HepG2 (cell line): ENCODE data around the gene AFF1. TPM values are rescaled to one million over a fixed set of nuclear protein-coding genes. Genes with fewer than 3 reads are reported as not detected.
A peak's percentile ranks its signal among the peaks of the same experiment; 100 is the strongest.

Experiments
- ATF4 ChIP-seq, 2 experiments: fragments of 450-650 bp in 1 of 2; sonication (generic) in 1 of 2; formaldehyde crosslinking; IDR thresholded peaks; 2 replicates each; pipeline versions ENCODE4 v1.5.0 to v1.8.0; 2020 to 2022; ENCODE audit warnings: mild to moderate bottlenecking in 1 of 2, missing genetic modification reagents in 1 of 2
- ATF5 ChIP-seq: sonication (generic); formaldehyde crosslinking; IDR thresholded peaks from 2 replicates; pipeline ENCODE4 v1.4.0; 2020; ENCODE audit warnings: mild to moderate bottlenecking, low read depth, missing genetic modification reagents
- BRD4 ChIP-seq: sonication (generic); formaldehyde crosslinking; IDR thresholded peaks from 2 replicates; pipeline ENCODE4 v1.4.0; 2020; ENCODE audit warnings: missing genetic modification reagents
- CREM ChIP-seq, 2 experiments: sonication (generic) in 1 of 2; formaldehyde crosslinking in 1 of 2; IDR thresholded peaks; 2 replicates each; pipeline versions ENCODE4 v1.4.0 to v1.6.1; 2016 to 2020; ENCODE audit warnings: antibody characterized with exemption in 1 of 2, mild to moderate bottlenecking in 1 of 2, missing genetic modification reagents in 1 of 2
- FOSL2 ChIP-seq: sonication (generic); formaldehyde crosslinking; IDR thresholded peaks from 2 replicates; pipeline ENCODE4 v1.4.0; 2020; ENCODE audit warnings: missing genetic modification reagents
- HOXA3 ChIP-seq: sonication (generic); formaldehyde crosslinking; IDR thresholded peaks from 2 replicates; pipeline ENCODE4 v1.5.0; 2020; ENCODE audit warnings: missing genetic modification reagents
- PRDM4 ChIP-seq: sonication (generic); formaldehyde crosslinking; IDR thresholded peaks from 2 replicates; pipeline ENCODE4 v1.9.0; 2021; ENCODE audit warnings: missing genetic modification reagents, borderline replicate concordance
- REL ChIP-seq: sonication (generic); formaldehyde crosslinking; conservative IDR thresholded peaks from 2 replicates; pipeline ENCODE4 v1.8.0; 2022; ENCODE audit warnings: mild to moderate bottlenecking, missing genetic modification reagents, moderate library complexity
- TEF ChIP-seq: sonication (generic); formaldehyde crosslinking; IDR thresholded peaks from 2 replicates; pipeline ENCODE4 v1.5.0; 2020; ENCODE audit warnings: missing genetic modification reagents
- ZNF234 ChIP-seq: sonication (generic); formaldehyde crosslinking; conservative IDR thresholded peaks from 2 replicates; pipeline ENCODE4 v1.5.1; 2020; ENCODE audit warnings: mild to moderate bottlenecking, missing genetic modification reagents
- polyA plus RNA-seq, 8 experiments: library from polyadenylated mRNA; depleted of rRNA in 3 of 8; stranded (reverse) in 7 of 8; unstranded in 1 of 8; fragments of >200 nt; fragmentation: Illumina TruSeq in 4 of 8; extraction: Trizol in 4 of 8; gene quantifications; 2 replicates each; pipeline versions ENCODE4 v1.2.1 to v1.2.3, GENCODE V29; 2011 to 2016; ENCODE audit warnings: low read depth in 4 of 8, missing spikeins in 1 of 8, mixed read lengths in 1 of 8; ENCODE audit not compliant: insufficient read depth in 1 of 8
- total RNA-seq, 5 experiments: library from RNA; depleted of rRNA; stranded (reverse); fragments of >200 nt; fragmentation: Illumina TruSeq; extraction: Trizol; gene quantifications; 2 replicates each; pipeline ENCODE4 v1.2.3, GENCODE V29; 2016; ENCODE audit warnings: low read depth in 1 of 5
- TF ChIP-seq, protein P1 (sequence below): IDR thresholded peaks from 2 replicates; pipeline ENCODE4 v1.6.1; 2016; ENCODE audit warnings: low read depth, missing genetic modification reagents, missing compliant biosample characterization
- TF ChIP-seq, protein P2 (sequence below): sonication (generic); formaldehyde crosslinking; conservative IDR thresholded peaks from 2 replicates; pipeline ENCODE4 v1.8.0; 2022; ENCODE audit warnings: mild to moderate bottlenecking, moderate library complexity, missing genetic modification reagents
- TF ChIP-seq, protein P3 (sequence below): sonication (generic); formaldehyde crosslinking; IDR thresholded peaks from 2 replicates; pipeline ENCODE4 v1.5.0; 2020; ENCODE audit warnings: missing genetic modification reagents, mild to moderate bottlenecking, borderline replicate concordance

The AFF1 gene
- total and polyA plus RNA-seq, 2 of the 13 experiments (the other 11 are each of a cell fraction or from before 2014, with no cell fraction given) = 15.5 to 15.9 TPM

GRCh38 chr4:86993909-86994681, 59.3 kb downstream of the AFF1 start (continued):
- TF ChIP-seq, protein P1, sequence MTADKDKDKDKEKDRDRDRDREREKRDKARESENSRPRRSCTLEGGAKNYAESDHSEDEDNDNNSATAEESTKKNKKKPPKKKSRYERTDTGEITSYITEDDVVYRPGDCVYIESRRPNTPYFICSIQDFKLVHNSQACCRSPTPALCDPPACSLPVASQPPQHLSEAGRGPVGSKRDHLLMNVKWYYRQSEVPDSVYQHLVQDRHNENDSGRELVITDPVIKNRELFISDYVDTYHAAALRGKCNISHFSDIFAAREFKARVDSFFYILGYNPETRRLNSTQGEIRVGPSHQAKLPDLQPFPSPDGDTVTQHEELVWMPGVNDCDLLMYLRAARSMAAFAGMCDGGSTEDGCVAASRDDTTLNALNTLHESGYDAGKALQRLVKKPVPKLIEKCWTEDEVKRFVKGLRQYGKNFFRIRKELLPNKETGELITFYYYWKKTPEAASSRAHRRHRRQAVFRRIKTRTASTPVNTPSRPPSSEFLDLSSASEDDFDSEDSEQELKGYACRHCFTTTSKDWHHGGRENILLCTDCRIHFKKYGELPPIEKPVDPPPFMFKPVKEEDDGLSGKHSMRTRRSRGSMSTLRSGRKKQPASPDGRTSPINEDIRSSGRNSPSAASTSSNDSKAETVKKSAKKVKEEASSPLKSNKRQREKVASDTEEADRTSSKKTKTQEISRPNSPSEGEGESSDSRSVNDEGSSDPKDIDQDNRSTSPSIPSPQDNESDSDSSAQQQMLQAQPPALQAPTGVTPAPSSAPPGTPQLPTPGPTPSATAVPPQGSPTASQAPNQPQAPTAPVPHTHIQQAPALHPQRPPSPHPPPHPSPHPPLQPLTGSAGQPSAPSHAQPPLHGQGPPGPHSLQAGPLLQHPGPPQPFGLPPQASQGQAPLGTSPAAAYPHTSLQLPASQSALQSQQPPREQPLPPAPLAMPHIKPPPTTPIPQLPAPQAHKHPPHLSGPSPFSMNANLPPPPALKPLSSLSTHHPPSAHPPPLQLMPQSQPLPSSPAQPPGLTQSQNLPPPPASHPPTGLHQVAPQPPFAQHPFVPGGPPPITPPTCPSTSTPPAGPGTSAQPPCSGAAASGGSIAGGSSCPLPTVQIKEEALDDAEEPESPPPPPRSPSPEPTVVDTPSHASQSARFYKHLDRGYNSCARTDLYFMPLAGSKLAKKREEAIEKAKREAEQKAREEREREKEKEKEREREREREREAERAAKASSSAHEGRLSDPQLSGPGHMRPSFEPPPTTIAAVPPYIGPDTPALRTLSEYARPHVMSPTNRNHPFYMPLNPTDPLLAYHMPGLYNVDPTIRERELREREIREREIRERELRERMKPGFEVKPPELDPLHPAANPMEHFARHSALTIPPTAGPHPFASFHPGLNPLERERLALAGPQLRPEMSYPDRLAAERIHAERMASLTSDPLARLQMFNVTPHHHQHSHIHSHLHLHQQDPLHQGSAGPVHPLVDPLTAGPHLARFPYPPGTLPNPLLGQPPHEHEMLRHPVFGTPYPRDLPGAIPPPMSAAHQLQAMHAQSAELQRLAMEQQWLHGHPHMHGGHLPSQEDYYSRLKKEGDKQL (CRISPR knock-in tag) = peak; percentile 73; the same call in 1 of the 2 replicates
- no peak for TF ChIP-seq ZNF234 (CRISPR knock-in tag)
- TF ChIP-seq, protein P2, sequence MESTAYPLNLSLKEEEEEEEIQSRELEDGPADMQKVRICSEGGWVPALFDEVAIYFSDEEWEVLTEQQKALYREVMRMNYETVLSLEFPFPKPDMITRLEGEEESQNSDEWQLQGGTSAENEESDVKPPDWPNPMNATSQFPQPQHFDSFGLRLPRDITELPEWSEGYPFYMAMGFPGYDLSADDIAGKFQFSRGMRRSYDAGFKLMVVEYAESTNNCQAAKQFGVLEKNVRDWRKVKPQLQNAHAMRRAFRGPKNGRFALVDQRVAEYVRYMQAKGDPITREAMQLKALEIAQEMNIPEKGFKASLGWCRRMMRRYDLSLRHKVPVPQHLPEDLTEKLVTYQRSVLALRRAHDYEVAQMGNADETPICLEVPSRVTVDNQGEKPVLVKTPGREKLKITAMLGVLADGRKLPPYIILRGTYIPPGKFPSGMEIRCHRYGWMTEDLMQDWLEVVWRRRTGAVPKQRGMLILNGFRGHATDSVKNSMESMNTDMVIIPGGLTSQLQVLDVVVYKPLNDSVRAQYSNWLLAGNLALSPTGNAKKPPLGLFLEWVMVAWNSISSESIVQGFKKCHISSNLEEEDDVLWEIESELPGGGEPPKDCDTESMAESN (CRISPR knock-in tag) = 0 out of 2 replicates have a peak, but pooled peaks have one; percentile 34
- TF ChIP-seq, protein P3, sequence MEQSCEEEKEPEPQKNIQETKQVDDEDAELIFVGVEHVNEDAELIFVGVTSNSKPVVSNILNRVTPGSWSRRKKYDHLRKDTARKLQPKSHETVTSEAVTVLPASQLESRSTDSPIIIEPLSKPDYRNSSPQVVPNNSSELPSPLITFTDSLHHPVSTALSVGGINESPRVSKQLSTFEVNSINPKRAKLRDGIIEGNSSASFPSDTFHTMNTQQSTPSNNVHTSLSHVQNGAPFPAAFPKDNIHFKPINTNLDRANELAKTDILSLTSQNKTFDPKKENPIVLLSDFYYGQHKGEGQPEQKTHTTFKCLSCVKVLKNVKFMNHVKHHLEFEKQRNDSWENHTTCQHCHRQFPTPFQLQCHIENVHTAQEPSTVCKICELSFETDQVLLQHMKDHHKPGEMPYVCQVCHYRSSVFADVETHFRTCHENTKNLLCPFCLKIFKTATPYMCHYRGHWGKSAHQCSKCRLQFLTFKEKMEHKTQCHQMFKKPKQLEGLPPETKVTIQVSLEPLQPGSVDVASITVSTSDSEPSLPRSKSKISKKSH (CRISPR knock-in tag) = no peak
- no peak for TF ChIP-seq REL (CRISPR knock-in tag)
- no peak for TF ChIP-seq PRDM4 (CRISPR knock-in tag)
- TF ChIP-seq ATF4 (CRISPR knock-in tag; IDR thresholded peaks at IDR 0.05) = peak in 1 of 2 experiments; percentile 80; a peak in 2 of 4 replicates
- peak; percentile 70; the same call in 1 of the 2 replicates for TF ChIP-seq HOXA3 (CRISPR knock-in tag)
- peak; percentile 72 for TF ChIP-seq FOSL2 (CRISPR knock-in tag)
- TF ChIP-seq TEF (CRISPR knock-in tag) = peak; percentile 99
- TF ChIP-seq CREM (IDR thresholded peaks at IDR 0.05) = peak; percentile 77
- no peak for TF ChIP-seq CREM (CRISPR knock-in tag; IDR thresholded peaks at IDR 0.05)
- no peak for TF ChIP-seq BRD4 (CRISPR knock-in tag)
- TF ChIP-seq ATF5 = no peak
